HG03025 (cell line): ENCODE results near the gene C5.
"Not testable (repeated sequence)": the region's sequence is repeated elsewhere in the genome, so short reads cannot be mapped to it uniquely, and the experiment has no call there.

Source experiments
- ATAC-seq: cut with Tn5 transposase; IDR thresholded peaks from one replicate; pipeline ENCODE4 v1.9.1; 2021; ENCODE audit warnings: mild to moderate bottlenecking, moderate library complexity; ENCODE audit not compliant: unreplicated experiment, low FRiP score

C5 gene

DNA sequence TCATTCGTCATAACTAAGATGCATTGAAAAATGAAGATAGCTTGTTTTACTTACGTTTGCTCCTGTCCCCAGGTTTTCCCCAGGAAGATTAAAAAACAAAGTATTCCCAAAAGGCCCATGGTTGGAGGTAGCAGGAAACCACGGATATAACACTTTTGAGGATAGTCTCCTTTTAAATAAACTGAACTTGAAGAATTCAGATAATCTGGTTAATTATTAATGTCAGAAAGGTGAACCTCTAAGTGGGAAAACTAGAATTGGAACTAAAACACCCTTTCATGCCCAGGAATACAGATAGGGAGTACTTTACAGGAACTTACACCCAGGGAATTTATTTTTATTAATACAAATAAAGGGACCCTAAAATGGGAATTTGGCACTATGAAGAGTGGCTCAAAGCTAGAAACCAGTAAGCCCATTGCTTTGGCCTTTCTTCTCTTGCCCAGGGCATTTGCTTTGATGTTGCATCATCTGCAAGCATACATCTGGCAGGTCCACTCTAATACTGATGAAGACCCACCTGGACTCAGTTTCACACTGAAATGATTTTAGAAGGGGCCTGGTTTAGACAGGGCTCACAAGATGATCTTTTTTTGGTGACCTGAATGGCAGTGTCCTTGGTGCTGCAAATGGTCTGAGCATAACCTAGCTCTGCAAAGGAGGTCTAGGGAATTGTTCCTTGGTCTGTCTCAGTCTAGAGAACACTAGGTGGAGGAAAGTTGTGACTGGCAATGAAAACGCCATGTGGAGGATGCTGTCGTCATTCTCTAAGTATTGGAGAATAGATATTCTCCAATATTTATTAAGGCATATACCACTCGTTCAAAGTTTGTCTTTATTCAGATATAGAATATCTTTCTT is at the start of gene C5:
TSS of gene C5 (minus strand) at position 148 of the 861 bp plus-strand sequence. CDS start at position 119, 29 bp downstream.
- no peak for ATAC-seq

DNA sequence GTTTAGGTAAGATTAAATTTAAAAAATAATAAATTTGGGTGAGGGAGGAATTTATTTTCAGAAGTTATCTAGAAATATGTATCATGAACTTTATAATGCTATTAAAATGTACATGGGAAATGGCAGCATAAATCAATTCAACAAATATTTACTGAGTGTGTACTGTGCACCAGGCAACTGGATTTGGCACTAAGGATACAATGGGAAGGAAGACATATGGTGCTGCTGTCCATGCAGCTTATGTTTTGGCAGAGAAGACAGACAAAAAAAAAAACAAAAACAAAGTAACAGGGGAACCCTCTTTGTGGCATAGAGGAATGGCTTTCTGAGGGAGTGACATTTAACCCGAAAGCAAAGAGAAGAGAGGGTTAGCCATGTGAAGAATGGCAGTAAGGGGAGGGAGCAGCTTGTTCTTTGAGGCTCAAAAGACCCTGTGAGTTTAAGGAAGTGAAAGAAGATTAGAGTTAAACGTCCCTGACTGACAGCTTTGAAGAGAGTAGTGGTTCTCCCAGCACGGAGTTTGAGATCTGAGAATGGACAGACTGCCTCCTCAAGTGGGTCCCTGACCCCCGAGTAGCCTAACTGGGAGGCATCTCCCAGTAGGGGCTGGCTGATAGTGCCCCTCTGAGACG is 48.6 kb upstream of the C5 start:
- no peak for ATAC-seq

DNA sequence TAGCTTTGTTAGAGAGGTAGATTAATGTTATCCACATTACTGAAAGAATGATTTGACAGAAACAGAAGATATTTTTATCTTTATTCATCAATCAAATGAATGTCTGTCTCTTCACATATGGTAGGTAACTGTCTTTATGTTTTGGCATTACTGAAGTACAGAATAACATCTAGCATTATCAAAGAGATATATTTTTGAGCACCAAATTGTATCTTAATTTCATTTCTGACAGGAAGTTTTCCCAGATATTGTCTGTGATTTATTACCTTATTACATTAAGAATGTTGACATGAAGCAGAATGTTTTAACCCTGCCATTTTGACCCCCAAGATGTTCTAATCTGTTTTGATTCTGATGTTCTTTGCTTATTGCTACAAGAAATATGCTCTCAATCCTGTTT is 45.0 kb upstream of the C5 start:
- ATAC-seq, result no peak

DNA sequence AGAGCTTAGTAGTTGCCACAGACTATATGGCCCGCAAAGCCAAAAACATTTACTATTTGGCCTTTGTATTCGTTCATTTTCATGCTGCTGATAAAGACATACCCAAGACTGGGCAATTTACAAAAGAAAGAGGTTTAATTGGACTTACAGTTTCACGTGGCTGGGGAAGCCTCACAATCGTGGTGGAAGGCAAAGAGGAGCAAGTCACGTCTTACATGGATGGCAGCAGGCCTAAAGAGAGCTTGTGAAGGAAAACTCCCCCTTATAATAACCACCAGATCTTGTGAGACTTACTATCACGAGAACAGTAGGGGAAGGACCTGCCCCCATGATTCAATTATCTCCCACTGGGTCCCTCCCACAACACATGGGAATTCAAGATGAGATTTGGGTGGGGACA is 40.7 kb upstream of the C5 start:
- not testable (repeated sequence) for ATAC-seq

DNA sequence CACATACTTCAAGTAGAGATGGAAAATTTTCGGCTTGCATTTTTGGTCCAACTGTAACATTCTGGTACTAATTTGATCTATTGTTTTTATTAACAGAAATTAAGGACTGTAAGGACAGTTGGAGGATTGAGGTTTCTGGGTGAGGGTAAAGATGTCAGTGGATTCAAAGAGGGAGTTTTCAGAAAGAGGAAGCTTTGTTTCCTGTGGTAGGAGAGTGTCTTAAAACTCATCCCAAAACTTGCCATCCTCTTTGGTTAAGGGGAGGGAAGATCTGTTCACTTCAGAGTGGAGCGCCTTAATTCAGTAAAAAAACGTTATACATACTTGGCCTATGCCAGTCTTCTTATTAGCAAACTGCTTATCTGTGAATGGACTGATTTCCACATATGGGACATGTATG is 38.5 kb upstream of the C5 start:
- ATAC-seq, result no peak

DNA sequence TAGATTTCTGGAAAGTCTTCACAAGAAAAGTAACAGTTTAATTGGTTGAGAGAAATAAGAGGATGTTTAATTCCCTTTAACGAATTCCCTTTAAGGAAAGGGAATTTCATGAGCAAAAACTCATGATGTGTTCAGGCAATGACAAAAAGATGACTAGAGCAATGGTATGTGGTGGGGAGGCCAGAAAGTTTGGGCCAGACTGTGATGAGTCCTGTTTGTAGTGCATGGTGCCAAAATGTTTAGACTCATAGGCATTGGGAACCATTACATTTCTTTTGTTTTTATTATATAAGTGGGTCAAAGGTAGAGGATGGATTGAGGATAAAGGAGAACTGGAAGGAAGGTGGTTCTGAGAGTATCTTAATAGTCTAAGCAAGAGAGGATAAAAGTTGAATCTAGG is 35.6 kb upstream of the C5 start:
- ATAC-seq, result no peak

DNA sequence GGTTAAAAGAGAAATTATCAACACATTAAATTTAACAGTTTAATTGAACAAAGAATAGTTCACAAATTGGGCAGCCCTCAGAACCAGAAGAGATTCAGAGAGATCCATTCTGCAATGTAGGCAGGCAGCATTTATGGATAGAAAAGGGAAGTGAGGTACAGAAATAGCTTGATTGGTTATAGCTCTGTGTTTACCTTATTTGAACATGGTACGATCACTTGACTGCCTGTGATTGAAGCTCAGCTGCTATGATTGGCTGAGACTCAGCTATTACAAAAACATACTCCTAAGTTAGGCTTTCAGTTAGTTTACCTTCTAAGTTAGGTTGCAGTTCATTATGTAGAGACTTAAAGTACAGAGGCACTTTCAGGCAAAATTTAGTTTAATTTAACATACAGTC is 32.0 kb upstream of the C5 start:
- ATAC-seq, result no peak

DNA sequence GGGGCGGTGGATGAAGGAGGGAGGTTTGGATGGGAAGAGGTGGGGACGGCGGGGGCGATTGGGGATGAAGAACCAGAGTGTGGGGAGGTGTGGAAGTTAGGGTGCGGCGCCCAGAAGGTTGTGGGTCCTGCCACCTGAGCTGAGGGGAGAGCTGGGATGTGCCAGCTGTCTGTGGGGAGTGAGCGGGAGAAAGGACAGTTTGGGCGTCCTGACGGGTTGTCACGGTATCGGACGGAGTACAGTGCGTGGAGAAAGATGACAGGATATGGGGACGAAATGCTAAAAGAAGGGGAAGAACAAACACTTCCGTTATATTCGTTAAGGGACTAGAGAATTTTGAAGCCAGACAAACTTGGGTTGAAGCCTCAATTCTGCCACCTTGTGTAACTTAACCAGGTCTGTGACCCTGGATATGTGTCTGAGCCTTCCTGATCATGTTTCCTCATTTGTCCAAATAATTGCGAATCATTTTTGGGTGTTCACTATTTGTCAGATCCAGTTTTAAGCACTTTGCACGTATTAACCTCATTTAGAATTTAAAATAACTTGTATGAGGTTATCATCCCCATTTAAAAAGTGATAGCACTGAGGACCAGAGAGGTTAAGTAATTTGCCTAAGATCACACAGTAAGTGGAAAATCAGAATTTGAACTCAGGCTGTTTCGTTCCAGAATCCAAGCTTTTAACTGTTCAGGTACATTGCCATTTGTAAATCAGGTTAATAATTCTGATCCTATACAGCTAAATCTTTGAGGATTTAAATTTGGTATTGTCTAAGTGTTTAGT is 25.4 kb upstream of the C5 start:
- peak; percentile 5 for ATAC-seq

DNA sequence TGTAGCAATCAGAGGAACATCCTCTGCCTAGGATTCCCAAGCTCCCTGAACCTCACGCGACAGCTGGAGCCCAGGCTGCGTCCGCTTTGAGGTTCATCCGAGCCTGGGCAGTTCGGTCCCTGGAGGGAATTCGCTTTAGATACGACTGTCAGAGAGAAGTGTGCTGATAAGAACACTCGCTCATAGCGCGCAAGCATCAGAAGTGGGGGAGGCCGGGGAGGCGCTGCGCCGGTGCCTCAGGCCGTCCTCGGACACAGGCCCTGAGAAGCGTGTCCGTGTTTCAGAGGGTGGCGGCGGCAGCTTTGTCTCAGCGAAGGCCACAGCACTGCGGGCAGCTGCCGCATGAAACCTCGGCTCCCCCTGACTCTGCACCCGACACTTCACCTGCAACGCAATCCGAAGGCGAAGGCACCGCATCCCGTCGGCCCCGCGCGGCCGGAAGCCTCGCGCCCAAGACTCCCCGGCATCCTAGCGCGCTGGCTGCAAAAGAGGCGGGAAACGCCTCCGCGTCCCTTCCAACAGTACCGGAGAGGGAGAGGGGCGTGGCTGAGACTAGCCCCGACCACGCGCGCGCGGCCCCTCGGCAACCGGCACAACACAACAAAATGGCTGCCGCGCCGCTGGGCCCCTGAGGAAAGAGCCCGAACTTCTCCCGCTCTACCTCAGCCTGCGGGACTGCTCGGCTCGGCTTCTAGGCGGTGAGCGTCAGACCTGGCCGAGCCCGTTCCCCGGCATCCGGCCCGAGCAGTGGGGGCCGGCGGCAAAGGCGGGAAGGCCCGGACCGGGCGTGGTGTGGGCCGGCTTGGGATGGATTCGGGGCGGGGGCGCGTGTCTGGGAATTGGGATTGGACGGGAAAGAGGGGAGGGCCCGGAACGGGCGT is 24.5 kb upstream of the C5 start, which contains the start of gene CNTRL:
TSS of gene CNTRL (plus strand) at position 586 of the 881 bp plus-strand sequence. CDS start 13,372 bp downstream, outside the sequence.
- ATAC-seq, result peak; percentile 57

DNA sequence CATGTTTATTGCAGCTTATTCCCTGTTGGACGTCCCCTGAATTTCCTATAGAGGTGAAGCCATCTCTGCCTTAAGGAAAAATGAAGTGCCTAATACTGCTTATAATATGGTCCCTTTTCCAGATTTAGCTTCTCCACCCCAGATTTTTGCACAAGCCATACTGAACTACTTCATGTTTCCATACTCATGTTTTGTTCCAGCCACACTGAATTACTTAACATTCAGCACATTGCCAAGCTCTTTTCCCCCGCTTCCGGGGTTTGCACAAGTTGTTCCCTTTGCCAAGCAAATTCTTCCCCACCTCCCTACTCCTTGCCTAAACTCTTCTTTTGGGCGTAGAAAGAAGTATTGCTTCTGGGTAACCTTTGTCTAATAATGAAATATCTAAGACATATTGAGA is 23.0 kb upstream of the C5 start:
- ATAC-seq, result no peak

DNA sequence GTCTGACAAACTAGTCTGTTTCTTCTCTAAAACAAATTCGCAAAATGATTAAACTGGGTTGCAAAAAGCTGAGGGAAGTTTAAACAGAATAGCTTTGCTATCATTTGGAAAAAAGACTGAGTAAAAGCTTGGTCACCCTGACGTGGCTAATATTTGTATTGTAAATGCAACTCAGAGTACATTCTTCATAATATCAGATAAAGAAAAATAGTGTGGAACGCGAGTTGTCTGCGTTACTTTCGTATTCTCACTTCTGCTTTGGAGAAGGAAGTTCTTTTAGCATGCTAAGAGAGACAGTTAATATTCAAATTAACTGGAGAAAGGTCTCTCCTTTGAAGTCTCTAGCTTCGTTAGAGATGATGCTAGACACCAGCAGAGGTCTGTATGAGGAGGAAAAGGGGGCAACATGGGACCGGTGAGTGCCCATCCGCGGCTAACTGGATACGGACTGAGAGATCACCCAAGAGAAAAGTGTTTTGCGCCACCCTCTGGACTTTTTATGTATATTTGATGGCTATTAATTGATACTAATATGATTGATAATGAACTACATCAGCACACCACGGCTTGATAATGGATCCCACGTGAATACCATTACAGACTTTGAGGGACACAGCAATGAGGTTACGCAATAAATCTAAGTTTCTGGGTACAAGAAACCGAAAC is 21.8 kb upstream of the C5 start:
- ATAC-seq, result no peak

DNA sequence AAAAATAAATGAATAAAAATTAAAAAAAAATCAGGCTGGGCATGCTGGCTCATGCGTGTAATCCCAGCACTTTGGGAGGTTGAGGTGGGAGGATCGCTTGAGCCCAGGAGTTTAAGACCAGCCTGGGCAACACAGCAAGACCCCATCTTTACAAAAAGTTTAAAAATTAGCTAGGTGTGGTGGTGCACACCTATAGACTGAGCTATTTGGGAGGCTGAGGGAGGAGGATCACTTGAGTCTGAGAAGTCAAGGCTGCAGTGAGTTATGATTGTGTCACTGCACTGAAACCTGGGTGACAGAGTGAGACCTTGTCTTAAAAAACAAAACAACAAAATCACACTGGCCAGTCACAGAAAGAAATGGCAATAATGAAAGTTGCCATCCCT is 21.3 kb upstream of the C5 start:
- no peak for ATAC-seq

DNA sequence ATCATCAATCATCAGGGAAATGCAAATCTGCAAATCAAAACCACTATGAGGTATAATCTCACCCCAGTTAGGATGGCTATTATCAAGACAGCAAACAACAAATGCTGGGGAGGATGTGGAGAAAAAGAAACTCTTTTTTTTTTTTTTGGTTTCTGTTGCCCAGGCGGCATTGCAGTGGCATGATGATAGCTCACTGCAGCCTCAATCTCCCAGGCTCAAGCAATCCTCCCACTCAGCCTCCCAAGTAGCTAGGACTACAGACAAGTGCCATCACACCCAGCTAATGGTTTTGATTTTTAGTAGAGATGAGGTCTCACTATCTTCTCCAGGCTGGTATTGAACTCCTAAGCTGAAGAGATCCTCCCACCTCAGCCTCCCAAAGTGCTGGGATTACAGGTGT is 19.3 kb upstream of the C5 start:
- ATAC-seq, result no peak

DNA sequence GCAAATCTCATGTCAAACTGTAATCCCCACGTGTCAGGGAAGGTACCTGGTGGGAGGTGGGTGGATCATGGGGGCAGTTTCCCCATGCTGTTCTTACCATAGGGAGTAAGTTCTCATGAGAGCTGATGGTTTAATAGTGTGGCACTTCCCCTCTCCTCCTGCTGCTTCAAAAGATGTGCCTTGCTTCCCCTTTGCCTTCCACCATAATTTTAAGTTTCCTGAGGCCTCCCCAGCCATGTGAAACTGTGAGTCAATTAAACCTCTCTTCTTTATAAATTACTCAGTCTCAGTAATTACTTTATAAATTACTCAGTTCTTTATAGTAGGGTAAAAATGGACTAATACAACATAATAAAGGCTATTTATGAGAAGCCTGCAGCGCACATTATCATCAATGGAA is 17.6 kb upstream of the C5 start:
- ATAC-seq, result no peak

DNA sequence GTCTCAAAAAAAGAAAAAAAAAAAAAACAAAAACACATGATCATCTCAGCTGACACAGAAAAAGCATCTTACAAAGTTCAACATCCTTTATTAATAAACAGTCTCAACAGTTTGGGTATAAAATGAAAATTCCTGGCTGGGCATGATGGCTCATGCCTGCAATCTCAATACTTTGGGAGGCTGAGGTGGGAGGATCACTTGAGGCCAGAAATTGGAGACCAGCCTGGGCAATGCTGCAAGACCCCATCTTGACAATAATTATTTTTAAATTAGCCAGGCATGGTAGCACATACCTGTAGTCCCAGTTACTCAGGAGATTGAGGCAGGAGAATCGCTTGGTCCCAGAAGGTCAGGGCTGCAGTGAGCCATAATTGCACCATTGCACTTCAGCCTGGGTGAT is 16.8 kb upstream of the C5 start:
- ATAC-seq, result no peak

DNA sequence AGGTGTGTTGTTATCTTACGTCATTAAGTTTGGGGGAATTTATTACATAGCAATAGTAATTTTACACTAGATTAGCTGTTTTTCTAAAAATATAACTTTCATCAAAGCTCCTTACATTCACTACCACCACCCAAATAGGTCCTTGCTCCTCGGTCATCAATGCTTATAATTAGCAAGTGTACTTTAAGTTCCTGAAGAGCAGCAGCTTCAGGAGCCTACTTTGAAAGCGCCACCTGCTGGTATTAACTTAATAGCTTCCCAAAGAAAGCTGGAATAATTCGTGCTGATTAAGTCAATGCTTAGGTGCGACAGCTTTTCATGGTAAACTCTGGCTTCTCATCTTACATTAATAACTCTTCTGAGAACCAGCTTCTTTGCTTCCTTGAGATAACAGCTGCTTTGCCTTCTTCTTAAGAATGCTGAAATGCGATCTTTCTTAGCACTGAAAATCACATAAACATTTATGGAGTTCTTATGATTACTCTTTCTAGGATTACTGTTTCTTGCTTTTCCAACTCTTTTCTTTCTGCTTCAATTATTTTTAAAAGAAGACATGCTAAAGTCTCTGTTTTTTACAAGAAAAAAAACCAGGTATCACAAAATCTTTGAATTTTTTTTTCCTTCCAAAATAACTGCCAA is 10.0 kb upstream of the C5 start:
- no peak for ATAC-seq

DNA sequence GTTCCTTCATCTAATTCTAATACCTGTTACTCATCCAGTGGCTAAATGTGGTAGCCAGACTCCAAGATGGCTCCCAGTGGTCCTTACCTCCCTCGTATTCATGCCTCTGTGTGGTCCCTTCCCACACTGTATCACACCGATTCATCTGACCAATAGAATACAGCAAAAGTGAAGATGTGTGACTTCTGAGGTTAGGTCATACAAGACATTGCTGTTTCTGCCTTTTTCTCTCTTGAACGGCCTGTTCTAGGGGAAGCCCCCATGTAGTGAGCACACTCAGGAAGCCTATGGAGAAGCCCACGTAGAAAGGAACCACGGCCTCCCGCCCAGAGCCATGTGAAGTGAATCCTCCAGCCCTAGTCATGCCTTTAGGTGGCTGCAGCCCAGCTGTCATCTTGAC is 9.4 kb upstream of the C5 start:
- no peak for ATAC-seq

DNA sequence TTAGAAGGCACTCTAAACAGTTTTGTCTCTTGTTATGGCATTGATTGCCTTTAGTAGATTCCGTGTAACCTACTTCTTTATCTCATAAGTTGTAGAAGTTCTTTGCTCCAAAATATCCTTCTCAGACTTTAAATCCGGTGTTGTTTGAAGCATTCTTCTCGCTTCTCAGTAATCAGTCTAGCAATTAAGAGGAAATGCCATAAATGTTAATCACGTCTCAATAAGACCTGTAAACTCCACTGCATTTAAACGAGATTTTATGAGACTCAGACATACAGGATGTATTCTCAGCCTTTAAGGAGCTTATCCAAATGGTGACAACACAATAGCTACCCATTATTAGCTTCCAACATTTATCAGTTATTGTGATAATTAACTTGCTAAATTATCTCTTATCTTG is 7.7 kb upstream of the C5 start:
- no peak for ATAC-seq

DNA sequence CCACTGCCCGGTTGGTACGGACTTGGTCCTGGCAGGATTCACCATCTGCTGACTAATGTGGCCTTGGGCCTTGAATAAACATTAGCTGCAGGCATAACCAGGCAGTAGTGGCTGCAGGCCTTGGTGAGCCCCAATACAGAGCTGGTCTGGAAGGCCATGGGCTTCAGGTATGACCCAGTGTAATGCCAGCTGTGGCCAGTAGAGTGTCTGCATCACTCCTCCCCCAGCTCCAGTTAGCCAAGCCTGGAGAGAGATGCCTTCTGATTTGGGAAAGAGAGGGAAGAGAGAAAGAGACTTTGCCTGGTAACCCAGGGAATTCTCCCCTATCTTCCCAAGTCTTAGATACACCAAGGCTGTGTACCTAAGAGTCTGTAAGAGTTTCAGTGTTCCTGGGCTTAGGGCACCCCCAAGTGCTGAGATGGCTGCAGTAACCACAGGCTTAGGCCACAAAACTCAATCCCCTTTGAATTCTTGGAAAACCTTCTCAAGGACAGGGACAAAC is 5.6 kb upstream of the C5 start:
- no peak for ATAC-seq
